8988T (cell line): ENCODE data around the gene OR52E5.

Source experiments
- DNase-seq: peaks from one replicate; pipeline ENCODE4 v3.0.0; 2011

The OR52E5 gene

GRCh38 chr11:5892908-5893307, at the start of gene OR52E5:
Gene OR52E5, plus strand, starts transcription at chr11:5893208. Its CDS starts 7,569 bp downstream, at chr11:5900777.
- no peak for DNase-seq

DNA sequence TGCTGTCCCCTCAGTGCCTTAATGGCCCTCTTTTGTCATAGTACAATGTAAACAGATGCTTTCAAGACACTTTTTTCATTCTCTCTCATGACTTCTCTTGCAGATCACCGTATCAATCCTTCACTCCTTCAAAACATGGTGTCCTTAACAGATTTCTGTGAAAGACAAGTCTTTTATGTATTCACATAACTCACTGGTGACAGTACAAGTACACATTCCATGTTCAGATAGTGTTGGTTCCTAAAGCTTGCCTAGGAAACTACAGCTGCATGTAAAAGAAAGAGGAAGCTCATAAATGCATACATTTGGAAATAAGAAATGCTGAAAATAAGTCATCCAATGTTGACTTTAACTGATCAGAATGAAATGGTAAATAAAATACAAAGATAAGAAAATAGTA, 46.3 kb upstream of the OR52E5 start:
- DNase-seq: no peak

DNA sequence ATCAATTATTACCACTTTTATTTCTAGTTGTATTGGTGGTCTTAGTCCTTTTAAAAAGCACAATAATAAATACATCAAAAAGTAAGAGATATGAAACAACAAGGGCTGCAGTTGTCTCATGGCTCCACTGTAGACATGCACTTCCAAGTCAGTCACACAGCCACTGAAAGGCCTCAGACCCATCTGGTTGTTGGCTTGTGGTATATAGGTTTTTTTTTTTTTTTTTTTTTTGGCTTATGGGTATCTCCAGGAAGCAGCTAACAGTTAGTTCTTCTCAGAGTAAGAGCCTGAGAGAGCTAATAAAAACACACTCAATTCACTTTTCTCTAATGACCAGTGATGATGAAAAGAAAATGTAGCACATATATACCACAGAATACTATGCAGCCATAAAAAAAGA, 45.3 kb upstream of the OR52E5 start:
- no peak for DNase-seq

DNA sequence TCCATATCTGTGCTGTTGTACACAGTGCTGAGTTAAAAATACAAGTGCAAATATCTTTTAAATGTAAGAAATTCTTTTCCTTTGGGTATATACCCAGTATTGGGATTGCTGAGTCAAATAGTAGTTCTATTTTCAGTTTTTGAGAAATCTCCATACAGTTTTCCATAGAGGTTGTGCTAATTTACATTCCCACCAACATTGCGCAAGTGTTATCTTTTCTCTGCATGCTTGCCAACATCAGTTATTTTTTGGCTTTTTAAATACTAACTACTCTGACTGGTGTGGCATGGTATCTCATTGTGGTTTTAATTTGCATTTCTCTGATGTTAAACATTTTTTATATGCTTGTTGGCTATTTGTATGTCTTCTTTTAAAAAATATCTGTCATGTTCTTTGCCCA, 42.0 kb upstream of the OR52E5 start:
- DNase-seq: no peak

DNA sequence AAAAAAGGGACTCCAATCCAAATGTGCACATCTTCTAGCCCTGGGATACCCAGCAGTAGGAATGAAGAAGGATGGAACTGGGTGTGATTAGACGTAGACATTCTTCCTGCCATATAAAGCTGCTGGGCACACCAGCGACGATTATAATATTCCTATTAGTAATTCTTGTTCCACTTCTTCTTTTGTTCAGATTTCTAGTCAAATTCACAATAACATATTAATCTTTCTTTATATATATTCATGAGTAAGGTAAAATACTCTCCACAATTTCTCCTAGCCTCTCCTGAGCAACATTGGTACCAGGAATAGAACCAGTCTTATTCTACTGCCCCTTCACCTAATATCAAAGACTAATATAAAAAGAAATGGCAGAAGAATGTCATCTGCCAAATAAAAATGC, 35.4 kb upstream of the OR52E5 start, which contains the start of gene OR52E8:
Gene OR52E8 (minus strand): TSS at position 101 of the 400 bp plus-strand sequence. CDS start 0 bp downstream, at position 101.
- DNase-seq: no peak

GRCh38 chr11:5865826-5866225, 27.2 kb upstream of the OR52E5 start:
- no peak for DNase-seq

- no peak for DNase-seq
These were observed 14.4 kb upstream of the OR52E5 start for GRCh38 chr11:5878564-5878963.

DNA sequence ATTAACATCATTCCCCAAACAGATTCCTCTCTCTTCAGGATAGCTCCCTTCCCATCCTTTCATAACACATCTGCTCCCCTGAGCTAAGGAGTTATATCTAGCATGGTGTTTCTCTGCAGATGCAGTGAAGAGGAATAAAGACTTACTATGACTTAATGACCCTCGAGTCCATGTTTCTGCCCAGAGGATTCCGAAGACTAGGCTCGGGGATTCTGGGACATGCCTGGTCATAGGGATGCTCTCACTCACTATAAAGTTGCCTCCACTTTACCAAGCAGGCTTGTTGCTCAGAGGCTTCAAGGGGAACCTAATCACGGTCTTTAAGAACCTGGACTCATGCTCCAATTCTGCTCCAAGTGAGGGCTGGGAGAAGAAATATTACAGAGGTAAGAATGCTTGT, 12.7 kb upstream of the OR52E5 start, which contains the start of gene OR52E4:
Gene OR52E4 (plus strand): TSS at position 301 of the 400 bp plus-strand sequence. CDS start 3,664 bp downstream, outside the sequence.
- DNase-seq: no peak

GRCh38 chr11:5881756-5882155, 11.3 kb upstream of the OR52E5 start:
- DNase-seq: no peak

GRCh38 chr11:5887172-5887571, 5.8 kb upstream of the OR52E5 start:
- DNase-seq: no peak

DNA sequence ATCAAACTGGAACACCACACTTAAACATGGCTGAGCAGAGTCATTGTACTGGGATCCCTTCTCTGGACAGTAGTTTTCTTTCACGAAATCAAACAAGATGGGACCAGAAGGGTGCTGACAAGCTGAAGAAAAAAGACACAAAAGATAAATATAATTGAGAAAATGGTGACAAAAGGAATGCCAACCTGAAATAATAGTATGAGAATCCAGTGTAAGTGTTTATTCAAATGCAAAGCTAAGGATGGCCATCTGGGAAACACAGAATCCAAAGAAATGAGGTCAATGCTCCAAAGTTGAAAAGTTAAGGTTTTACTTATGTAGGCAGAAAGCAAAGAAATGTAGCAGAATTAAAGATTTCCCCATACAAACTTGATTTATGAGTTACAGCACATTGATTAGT, 5.3 kb upstream of the OR52E5 start:
- DNase-seq: no peak

- DNase-seq: no peak
These were observed 1.7 kb upstream of the OR52E5 start for GRCh38 chr11:5891216-5891800.

- no peak for DNase-seq
These were observed 6.5 kb downstream of the OR52E5 start for GRCh38 chr11:5899534-5899933.

GRCh38 chr11:5910540-5910939, 17.5 kb downstream of the OR52E5 start:
- DNase-seq: no peak

DNA sequence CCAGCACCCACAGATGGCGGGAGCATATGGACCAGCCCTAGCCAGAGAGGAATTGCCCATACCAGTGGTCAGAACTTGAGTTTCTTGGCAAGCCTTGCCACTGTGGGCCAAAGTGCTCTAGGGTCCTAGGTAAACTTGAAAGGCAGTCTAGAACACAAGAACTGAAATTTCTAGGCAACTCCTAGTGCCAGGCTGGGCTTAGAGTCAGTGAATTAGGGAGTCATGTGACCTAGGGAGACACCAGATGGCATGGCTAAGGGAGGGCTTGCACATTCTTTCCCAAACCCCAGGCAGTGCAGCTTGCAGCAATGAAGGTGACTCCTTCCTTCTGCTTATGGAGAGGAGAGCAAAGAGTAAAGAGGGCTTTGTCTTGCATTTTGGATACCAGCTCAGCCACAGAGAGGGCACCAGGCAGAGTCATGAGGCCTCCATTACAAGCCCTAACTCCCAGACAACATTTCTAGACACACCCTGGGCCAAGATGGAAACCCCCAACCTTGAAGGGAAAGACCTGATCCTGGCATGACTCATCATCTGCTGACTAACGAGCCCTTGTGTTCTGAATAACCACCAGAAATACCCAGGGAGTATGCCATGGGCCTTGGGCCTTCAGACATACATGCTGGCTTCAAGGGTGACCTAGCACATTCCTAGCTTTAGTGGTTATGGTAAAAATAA, 29.9 kb downstream of the OR52E5 start:
- DNase-seq: no peak

- no peak for DNase-seq
These were observed 30.4 kb downstream of the OR52E5 start for GRCh38 chr11:5923427-5923776.

DNA sequence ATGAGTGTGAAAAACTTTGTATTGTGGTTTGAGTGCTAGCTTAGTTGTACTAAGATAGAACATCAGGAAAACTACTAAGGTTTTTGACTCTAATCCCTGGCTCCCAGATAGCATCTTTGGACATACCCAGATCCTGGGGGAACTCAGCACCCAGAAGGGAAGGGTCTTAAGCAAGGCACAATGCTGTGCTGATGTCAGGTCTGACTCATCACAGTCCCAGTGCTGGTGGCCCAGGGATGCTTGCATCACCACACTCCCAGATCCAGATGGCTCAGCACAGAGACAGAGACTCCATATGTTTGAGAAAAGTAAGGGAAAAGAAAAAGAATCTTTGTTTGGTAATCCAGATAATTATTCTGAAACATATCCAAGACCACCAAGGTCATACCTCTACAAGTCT, 30.8 kb downstream of the OR52E5 start:
- no peak for DNase-seq

DNA sequence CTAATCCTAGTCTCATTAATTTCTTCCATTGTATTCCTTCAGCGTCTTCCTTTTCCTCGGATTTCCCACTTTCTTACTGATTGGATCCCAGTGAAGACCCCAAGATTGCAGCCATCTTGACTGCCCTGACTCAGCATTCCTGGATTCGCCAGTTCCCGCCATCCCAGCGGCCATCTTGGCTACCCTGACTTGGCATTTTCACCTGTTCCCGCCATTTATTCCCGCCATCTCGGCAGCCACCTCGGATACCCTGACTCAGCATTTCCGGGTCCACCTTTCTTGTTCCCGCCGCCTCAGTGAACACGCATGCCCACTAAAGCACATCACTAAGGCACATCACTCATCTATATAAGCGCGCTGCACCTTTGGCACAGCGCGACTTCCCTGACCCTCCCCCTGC, 35.3 kb downstream of the OR52E5 start:
- no peak for DNase-seq

GRCh38 chr11:5928811-5929210, 35.8 kb downstream of the OR52E5 start:
- no peak for DNase-seq

DNA sequence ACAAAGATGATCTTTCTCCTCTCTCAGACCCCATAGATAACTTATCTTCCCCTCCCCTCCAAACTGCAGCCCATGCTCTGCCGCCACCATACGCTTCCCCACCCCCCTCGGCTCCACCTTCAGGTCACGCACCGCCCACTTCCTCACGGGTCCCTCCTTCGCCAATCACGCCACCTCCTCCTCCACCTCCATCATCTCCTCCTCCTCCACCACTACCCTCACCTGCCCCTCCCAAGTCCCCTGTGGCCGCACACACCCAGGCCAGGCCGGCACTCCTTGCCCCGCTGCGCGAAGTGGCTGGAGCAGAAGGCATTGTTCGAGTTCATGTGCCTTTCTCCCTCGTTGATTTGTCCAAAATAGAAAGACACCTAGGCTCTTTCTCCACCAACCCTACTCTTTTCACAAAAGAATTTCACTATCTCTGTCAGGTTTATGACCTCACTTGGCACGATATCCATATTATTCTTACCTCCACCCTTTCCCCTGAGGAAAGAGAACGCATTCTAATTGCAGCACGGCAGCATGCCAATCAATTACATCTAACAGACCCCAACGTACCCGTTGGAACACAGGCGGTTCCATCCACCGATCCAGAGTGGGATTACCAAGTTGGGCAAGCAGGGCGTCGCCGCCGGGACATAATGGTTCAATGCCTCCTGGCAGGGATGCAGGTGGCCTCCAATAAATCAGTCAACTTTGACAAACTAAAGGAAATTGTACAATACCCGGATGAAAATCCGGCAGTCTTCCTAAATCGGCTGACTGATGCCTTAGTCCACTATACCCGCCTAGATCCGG, 36.8 kb downstream of the OR52E5 start:
- no peak for DNase-seq

DNA sequence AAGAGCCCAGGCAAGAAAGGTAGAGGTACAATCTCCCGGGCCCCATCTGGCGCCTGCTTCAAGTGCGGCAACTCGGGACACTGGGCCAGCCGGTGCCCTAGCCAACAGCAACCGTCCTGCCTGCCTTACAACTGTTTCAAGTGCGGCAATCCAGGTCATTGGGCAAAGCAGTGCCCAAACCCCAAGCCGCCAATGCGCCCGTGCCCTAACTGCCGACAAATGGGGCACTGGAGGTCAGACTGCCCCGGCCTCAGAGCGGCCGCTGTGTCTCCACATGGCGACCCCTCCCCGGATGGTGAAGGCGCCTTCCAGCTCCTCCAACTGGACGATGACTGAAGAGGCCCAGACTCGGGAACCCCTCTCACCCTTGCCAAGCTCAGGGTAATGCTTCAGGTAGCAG, 37.6 kb downstream of the OR52E5 start:
- DNase-seq: no peak

DNA sequence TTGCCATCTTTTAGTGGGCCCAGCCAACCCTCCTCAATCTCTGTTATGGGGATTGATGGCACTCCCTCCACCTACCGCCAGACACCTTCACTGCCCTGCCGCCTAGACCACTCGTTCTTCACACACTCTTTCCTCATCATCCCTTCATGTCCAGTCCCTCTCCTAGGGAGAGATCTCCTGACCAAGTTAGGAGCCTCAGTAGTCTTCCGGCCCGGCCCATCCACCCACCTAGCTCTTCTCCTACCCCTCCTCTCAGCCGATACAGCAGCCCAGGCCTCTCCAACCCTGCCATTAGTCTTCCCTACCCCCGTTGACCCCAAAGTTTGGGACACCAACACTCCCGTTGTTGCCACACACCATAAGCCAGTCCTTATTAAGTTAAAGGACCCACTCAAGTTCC, 38.1 kb downstream of the OR52E5 start:
- no peak for DNase-seq

DNA sequence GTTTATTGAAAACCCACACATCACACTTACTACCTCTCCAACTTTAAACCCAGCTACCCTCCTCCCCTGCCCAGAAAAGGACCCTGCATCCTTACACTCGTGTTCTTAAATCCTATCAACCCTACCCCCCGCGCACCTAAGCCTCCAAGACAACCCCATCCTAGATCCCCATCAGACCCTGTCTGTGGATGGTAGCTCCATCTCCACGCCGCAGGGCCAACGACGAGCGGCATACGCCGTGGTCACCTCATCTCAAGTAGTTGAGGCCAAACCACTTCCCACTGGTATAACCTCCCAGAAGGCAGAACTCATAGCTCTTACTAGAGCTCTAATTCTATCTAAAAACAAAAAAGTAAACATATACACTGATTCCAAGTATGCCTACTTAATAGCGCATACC, 39.7 kb downstream of the OR52E5 start:
- DNase-seq: no peak

DNA sequence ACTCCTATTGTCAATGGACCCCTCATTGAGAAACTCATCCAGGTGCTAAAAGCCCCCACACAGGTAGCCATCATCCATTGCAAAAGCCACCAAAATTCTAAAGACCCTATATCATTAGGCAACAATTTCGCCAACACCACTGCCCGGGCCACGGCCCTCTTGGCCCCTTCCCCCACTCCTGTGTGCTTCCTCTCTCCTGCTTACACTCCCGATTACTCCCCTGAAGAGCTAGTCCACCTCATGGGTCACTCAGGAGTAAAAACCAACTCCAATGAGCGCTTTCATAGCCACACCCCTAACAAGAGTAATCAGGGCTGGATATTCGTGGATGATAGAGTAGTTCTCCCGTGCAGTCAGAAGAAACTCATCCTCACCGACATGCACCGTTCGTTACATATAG, 40.1 kb downstream of the OR52E5 start:
- DNase-seq: no peak
